ENCODE results near the gene NEXMIF. TPM values are rescaled to one million over a fixed set of nuclear protein-coding genes. Genes with fewer than 3 reads are reported as not detected.

NEXMIF gene
- total RNA-seq, 2 experiments from 2014 or later = not detected

GRCh38 chrX:74911494-74911893 lies 13.8 kb downstream of the NEXMIF start:
- H3K4me3 ChIP-seq (ENCODE audit: low read depth, low read length, poor library complexity, severe bottlenecking) = no peak overlapping the region
- H3K27ac ChIP-seq (ENCODE audit: low read depth, low read length, poor library complexity, severe bottlenecking) = no peak overlapping the region
- H3K9me3 ChIP-seq (ENCODE audit: low read length) = no peaks in the 10 kb centered on the region
- ChIA-PET POLR2A (no interaction called here), CTCF (ENCODE audit: unreplicated experiment) (no interaction called here)
- intact Hi-C loops (cut with micrococcal nuclease; ENCODE audit: unreplicated experiment) = no loop called here
- H4K20me1 ChIP-seq (ENCODE audit: insufficient read depth, low read length) = no peaks in the 10 kb centered on the region
- no peak for DNase-seq (ENCODE audit: low spot score)
- no peak overlapping the region for H3K4me2 ChIP-seq (ENCODE audit: low read length)
- BruUV-seq (replicated peaks) = no TSS peak
- no peaks in the 10 kb centered on the region for H3K79me2 ChIP-seq (ENCODE audit: insufficient read depth, low read depth, low read length)
- no peaks in the 10 kb centered on the region for H3K36me3 ChIP-seq (ENCODE audit: insufficient read depth, low read length)
- no peak overlapping the region for H2AFZ ChIP-seq (ENCODE audit: low read length)
- no peaks in the 10 kb centered on the region for H3K4me1 ChIP-seq (ENCODE audit: insufficient read depth, low read length, poor library complexity, severe bottlenecking)
- H3K9me2 ChIP-seq (ENCODE audit: insufficient read depth, low read length) = no peaks in the 10 kb centered on the region
- TF ChIP-seq, protein P1, sequence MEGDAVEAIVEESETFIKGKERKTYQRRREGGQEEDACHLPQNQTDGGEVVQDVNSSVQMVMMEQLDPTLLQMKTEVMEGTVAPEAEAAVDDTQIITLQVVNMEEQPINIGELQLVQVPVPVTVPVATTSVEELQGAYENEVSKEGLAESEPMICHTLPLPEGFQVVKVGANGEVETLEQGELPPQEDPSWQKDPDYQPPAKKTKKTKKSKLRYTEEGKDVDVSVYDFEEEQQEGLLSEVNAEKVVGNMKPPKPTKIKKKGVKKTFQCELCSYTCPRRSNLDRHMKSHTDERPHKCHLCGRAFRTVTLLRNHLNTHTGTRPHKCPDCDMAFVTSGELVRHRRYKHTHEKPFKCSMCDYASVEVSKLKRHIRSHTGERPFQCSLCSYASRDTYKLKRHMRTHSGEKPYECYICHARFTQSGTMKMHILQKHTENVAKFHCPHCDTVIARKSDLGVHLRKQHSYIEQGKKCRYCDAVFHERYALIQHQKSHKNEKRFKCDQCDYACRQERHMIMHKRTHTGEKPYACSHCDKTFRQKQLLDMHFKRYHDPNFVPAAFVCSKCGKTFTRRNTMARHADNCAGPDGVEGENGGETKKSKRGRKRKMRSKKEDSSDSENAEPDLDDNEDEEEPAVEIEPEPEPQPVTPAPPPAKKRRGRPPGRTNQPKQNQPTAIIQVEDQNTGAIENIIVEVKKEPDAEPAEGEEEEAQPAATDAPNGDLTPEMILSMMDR (conservative IDR thresholded peaks at IDR 0.05; ENCODE audit: low read length) = no peak
- TF ChIP-seq EZH2phosphoT487 (IDR thresholded peaks at IDR 0.05; ENCODE audit: borderline replicate concordance, low read depth, low read length) = no peak

- H3K4me3 ChIP-seq (ENCODE audit: low read depth, low read length, poor library complexity, severe bottlenecking) = no peak overlapping the region
- H3K27ac ChIP-seq (ENCODE audit: low read depth, low read length, poor library complexity, severe bottlenecking) = no peak overlapping the region
- intact Hi-C loops (cut with micrococcal nuclease; ENCODE audit: unreplicated experiment) = no loop called here
- H3K4me1 ChIP-seq (ENCODE audit: insufficient read depth, low read length, poor library complexity, severe bottlenecking) = no peaks in the 10 kb centered on the region
- no peak overlapping the region for H2AFZ ChIP-seq (ENCODE audit: low read length)
- no peaks in the 10 kb centered on the region for H4K20me1 ChIP-seq (ENCODE audit: insufficient read depth, low read length)
- TF ChIP-seq, protein P1 (conservative IDR thresholded peaks at IDR 0.05; ENCODE audit: low read length) = no peak
- TF ChIP-seq EZH2phosphoT487 (IDR thresholded peaks at IDR 0.05; ENCODE audit: borderline replicate concordance, low read depth, low read length) = no peak
- no peaks in the 10 kb centered on the region for H3K9me2 ChIP-seq (ENCODE audit: insufficient read depth, low read length)
- no peaks in the 10 kb centered on the region for H3K36me3 ChIP-seq (ENCODE audit: insufficient read depth, low read length)
- no peak overlapping the region for H3K4me2 ChIP-seq (ENCODE audit: low read length)
- POLR2A ChIA-PET = no interaction called here
- CTCF ChIA-PET (ENCODE audit: unreplicated experiment) = no interaction called here
- no peaks in the 10 kb centered on the region for H3K9me3 ChIP-seq (ENCODE audit: low read length)
- no peak for DNase-seq (ENCODE audit: low spot score)
- BruUV-seq (replicated peaks) = no TSS peak
- no peaks in the 10 kb centered on the region for H3K79me2 ChIP-seq (ENCODE audit: insufficient read depth, low read depth, low read length)
Observed at GRCh38 chrX:74906417-74906816, 18.8 kb downstream of the NEXMIF start.

- intact Hi-C loops (cut with micrococcal nuclease; ENCODE audit: unreplicated experiment) = no loop called here
- no peak overlapping the region for H3K4me3 ChIP-seq (ENCODE audit: low read depth, low read length, poor library complexity, severe bottlenecking)
- no peaks in the 10 kb centered on the region for H3K9me3 ChIP-seq (ENCODE audit: low read length)
- H3K27ac ChIP-seq (ENCODE audit: low read depth, low read length, poor library complexity, severe bottlenecking) = no peak overlapping the region
- H3K4me1 ChIP-seq (ENCODE audit: insufficient read depth, low read length, poor library complexity, severe bottlenecking) = no peaks in the 10 kb centered on the region
- no peaks in the 10 kb centered on the region for H3K9me2 ChIP-seq (ENCODE audit: insufficient read depth, low read length)
- no TSS peak for BruUV-seq (replicated peaks)
- no peaks in the 10 kb centered on the region for H3K79me2 ChIP-seq (ENCODE audit: insufficient read depth, low read depth, low read length)
- CTCF ChIA-PET (ENCODE audit: unreplicated experiment) = no interaction called here
- H3K4me2 ChIP-seq (ENCODE audit: low read length) = no peak overlapping the region
- no peak for TF ChIP-seq EZH2phosphoT487 (IDR thresholded peaks at IDR 0.05; ENCODE audit: borderline replicate concordance, low read depth, low read length)
- TF ChIP-seq, protein P1 (conservative IDR thresholded peaks at IDR 0.05; ENCODE audit: low read length) = no peak
- DNase-seq (ENCODE audit: low spot score) = no peak
- no peak overlapping the region for H2AFZ ChIP-seq (ENCODE audit: low read length)
- no peaks in the 10 kb centered on the region for H4K20me1 ChIP-seq (ENCODE audit: insufficient read depth, low read length)
- POLR2A ChIA-PET = no interaction called here
- no peaks in the 10 kb centered on the region for H3K36me3 ChIP-seq (ENCODE audit: insufficient read depth, low read length)
Observed at GRCh38 chrX:74902806-74903205, 22.4 kb downstream of the NEXMIF start.
